HG03039 (cell line): ENCODE results near the gene UBE2H.
"Not testable (repeated sequence)": the region's sequence is repeated elsewhere in the genome, so short reads cannot be mapped to it uniquely, and the experiment has no call there.

ENCODE experiments used
- ATAC-seq: cut with Tn5 transposase; IDR thresholded peaks from one replicate; pipeline ENCODE4 v1.9.1; 2021; ENCODE audit warnings: mild to moderate bottlenecking, moderate library complexity; ENCODE audit not compliant: unreplicated experiment

UBE2H gene

GRCh38 chr7:129848436-129848835 is 104.3 kb downstream of the UBE2H start:
- no peak for ATAC-seq

GRCh38 chr7:129845972-129846327 is 106.8 kb downstream of the UBE2H start:
- no peak for ATAC-seq

- no peak for ATAC-seq
Measured at GRCh38 chr7:129845178-129845971, 107.4 kb downstream of the UBE2H start.

GRCh38 chr7:129843978-129844840 is 108.6 kb downstream of the UBE2H start:
- ATAC-seq = no peak

GRCh38 chr7:129843365-129843898 is 109.3 kb downstream of the UBE2H start:
- ATAC-seq = no peak

GRCh38 chr7:129841465-129841864 is 111.3 kb downstream of the UBE2H start:
- ATAC-seq = no peak

- no peak for ATAC-seq
Measured at GRCh38 chr7:129840757-129841156, 112.0 kb downstream of the UBE2H start.

GRCh38 chr7:129836983-129837382 is 115.8 kb downstream of the UBE2H start:
- no peak for ATAC-seq

- no peak for ATAC-seq
Measured at GRCh38 chr7:129835569-129835968, 117.2 kb downstream of the UBE2H start.

- not testable (repeated sequence) for ATAC-seq
Measured at GRCh38 chr7:129833353-129833752, 119.4 kb downstream of the UBE2H start.

- no peak for ATAC-seq
Measured at GRCh38 chr7:129832701-129833227, 120.0 kb downstream of the UBE2H start.

GRCh38 chr7:129832282-129832681 is 120.5 kb downstream of the UBE2H start:
- no peak for ATAC-seq

GRCh38 chr7:129831424-129832058 is 121.2 kb downstream of the UBE2H start:
- ATAC-seq = no peak

- ATAC-seq = no peak
Measured at GRCh38 chr7:129830949-129831348, 121.8 kb downstream of the UBE2H start.

- ATAC-seq = no peak
Measured at GRCh38 chr7:129829737-129830631, 122.8 kb downstream of the UBE2H start.

- no peak for ATAC-seq
Measured at GRCh38 chr7:129828989-129829736, 123.6 kb downstream of the UBE2H start.

GRCh38 chr7:129828078-129828762 is 124.5 kb downstream of the UBE2H start:
- no peak for ATAC-seq

- ATAC-seq = no peak
Measured at GRCh38 chr7:129827467-129827990, 125.2 kb downstream of the UBE2H start.
